CD8-positive, alpha-beta memory T cell (primary cell): ENCODE results near the gene SNHG17. TPM values are rescaled to one million over a fixed set of nuclear protein-coding genes. Genes with fewer than 3 reads are reported as not detected.

Experiments
- polyA plus RNA-seq: library from polyadenylated mRNA; unstranded; fragments of 300-500 nt; fragmentation: Illumina TruSeq; gene quantifications from one replicate; pipeline ENCODE4 v1.2.3, GENCODE V29; 2021
- total RNA-seq, 2 experiments: library from RNA; stranded (reverse); gene quantifications; one replicate each; pipeline ENCODE4 v1.2.3, GENCODE V29; 2021

The SNHG17 gene
- total and polyA plus RNA-seq, 3 experiments from 2014 or later: 107 to 216 (median 211) TPM

Other genes with a start within 250 kb of the SNHG17 start
- gene KIAA1755, start 174.6 kb downstream of the SNHG17 start, total RNA-seq: not detected
- gene KIAA1755, start 174.6 kb downstream of the SNHG17 start, polyA plus RNA-seq: not detected
- not detected for gene BPI, start 131.2 kb downstream of the SNHG17 start, total RNA-seq
- gene BPI, start 131.2 kb downstream of the SNHG17 start, polyA plus RNA-seq: not detected
- gene LBP, start 88.8 kb downstream of the SNHG17 start, total RNA-seq: not detected
- gene LBP, start 88.8 kb downstream of the SNHG17 start, polyA plus RNA-seq: not detected
- 10 to 100 TPM; 33.8 to 35.0 TPM for gene RALGAPB, start 37.5 kb upstream of the SNHG17 start, total RNA-seq
- 13.9 TPM for gene RALGAPB, start 37.5 kb upstream of the SNHG17 start, polyA plus RNA-seq
- gene ADIG, start 145.9 kb upstream of the SNHG17 start, total RNA-seq: not detected
- not detected for gene ADIG, start 145.9 kb upstream of the SNHG17 start, polyA plus RNA-seq
- not detected for gene ARHGAP40, start 166.5 kb upstream of the SNHG17 start, total RNA-seq
- not detected for gene ARHGAP40, start 166.5 kb upstream of the SNHG17 start, polyA plus RNA-seq